Measurements from ENCODE around the gene ST7L. TPM values are rescaled to one million over a fixed set of nuclear protein-coding genes. Genes with fewer than 3 reads are reported as not detected.
"Not testable (repeated sequence)": the region's sequence is repeated elsewhere in the genome, so short reads cannot be mapped to it uniquely, and the experiment has no call there.

ST7L gene
- total RNA-seq, 2 donors from 2014 or later = 10.5 to 14.5 TPM

DNA sequence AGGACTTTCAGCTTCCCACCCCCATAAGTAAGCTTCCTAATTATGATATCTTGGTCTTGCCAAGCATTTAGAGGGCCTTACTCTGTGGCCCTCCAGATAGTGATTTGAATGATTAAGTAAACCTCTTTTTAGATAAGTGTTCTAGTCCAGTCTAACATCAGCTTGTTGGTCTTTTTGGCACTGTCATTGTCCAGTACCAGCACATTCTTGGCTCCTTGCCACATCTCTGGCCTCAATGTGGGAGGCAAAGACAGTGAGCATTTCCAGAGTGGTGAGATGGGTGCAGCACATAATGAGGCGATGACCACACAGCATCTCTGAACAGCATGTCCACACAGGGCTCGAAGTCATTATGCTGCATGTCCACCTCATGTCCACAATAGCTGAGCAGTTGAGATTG, 6.8 kb upstream of the ST7L start:
- Histone ChIP-seq H3K4me3 (no peak overlapping the region), H3K9me3 (no peaks in the 10 kb centered on the region), H3K36me3 (peaks cover 5% of the 10 kb centered on the region), H3K4me1 (peaks cover 0 to 48% of the 10 kb centered on the region in 2 donors), H3K27ac (no peak overlapping the region), H3K27me3 (no peaks in the 10 kb centered on the region)
- no peak for TF ChIP-seq CTCF (IDR thresholded peaks at IDR 0.05)
- DNase-seq (ENCODE audit: low spot score) = no peak

- not testable (repeated sequence) for H3K4me3 ChIP-seq; DNase-seq (ENCODE audit: low spot score); H3K9me3 ChIP-seq; H3K27ac ChIP-seq; H3K36me3 ChIP-seq; H3K27me3 ChIP-seq
- H3K4me1 ChIP-seq = peaks cover 0 to 53% of the 10 kb centered on the region in 2 donors
These were observed 5.6 kb upstream of the ST7L start for GRCh38 chr1:112624493-112624892.

DNA sequence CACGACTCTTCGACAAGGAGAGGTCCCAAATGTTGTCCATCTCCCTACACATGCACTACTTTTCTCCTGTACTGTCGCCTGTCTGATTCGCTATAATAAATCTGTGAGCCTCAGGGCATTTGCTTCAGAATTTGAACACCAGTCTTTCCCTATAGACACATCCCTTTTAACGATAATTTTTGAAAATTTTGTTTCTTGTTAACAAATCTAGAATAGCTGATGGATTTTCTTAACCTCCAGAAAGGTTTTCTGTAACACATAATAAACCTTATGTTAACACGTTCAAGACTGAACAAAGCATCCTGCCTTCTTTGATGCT, 1.4 kb upstream of the ST7L start:
- H3K27ac ChIP-seq = peak overlapping the region; percentile 99
- H3K36me3 ChIP-seq = peaks cover 7% of the 10 kb centered on the region
- H3K27me3 ChIP-seq = no peaks in the 10 kb centered on the region
- H3K9me3 ChIP-seq = no peaks in the 10 kb centered on the region
- H3K4me1 ChIP-seq = peaks cover 0 to 47% of the 10 kb centered on the region in 2 donors
- H3K4me3 ChIP-seq = peak overlapping the region; percentile 89 to 95
- no peak for TF ChIP-seq CTCF (IDR thresholded peaks at IDR 0.05)
- DNase-seq (ENCODE audit: low spot score) = no peak

DNA sequence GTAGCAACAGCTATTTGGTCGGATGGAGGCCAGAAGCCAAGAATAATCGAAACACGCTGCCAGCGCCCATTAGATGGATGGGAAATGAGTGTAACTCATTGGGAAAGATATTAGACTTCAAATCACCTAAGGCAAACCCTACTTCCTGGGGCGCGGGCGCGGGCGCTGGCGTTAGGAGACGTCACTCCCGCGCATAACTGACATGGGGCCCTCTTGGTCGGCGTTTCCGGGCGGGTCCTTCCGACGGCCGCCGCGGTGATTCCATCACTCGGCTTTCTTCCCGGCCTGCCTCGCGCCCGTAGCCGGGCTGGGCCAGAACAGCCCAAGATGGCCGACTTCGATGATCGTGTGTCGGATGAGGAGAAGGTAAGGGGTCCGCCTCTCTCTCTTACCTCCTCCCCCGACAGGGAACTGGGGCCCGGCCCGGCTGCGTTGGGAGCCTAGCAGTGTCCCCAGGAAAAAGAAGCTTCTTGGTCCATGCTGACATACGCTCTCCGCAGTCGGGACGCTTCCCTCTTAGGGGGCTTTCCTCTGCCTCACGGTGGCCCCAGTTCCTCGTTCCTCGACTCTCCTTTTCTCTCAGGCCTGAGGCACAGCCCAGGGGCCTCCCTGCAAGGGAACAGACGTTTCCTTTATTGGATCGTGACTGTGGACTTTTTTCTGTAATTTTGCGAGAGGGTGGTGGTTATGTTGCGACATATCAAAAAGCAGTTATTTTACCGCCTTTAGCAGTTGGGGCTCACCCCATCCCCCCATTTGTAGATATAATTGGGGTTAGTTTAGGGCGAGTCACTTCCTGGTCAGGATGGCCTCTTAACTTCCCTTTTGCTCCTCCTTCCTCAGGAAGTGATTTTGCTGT, 806 bp upstream of the ST7L start, which contains the start of gene CAPZA1:
CAPZA1 (plus strand) TSS at position 315 of the 859 bp plus-strand sequence; CDS start at position 328, 13 bp downstream.
- no peak for TF ChIP-seq CTCF (IDR thresholded peaks at IDR 0.05)
- H3K4me3 ChIP-seq = peak within 1 kb of the TSS; percentile 89 to 95
- DNase-seq (ENCODE audit: low spot score) = peak; percentile 94
- H3K27ac ChIP-seq = peak within 1 kb of the TSS; percentile 99
- no peaks in the 10 kb centered on the region for H3K9me3 ChIP-seq
- peaks cover 0 to 41% of the 10 kb centered on the region in 2 donors for H3K4me1 ChIP-seq
- no peaks in the 10 kb centered on the region for H3K27me3 ChIP-seq
- peaks cover 11% of the 10 kb centered on the region for H3K36me3 ChIP-seq

- Histone ChIP-seq H3K36me3 (peaks cover 23% of the 10 kb centered on the region), H3K9me3 (no peaks in the 10 kb centered on the region), H3K4me3 (peak overlapping the region; percentile 89 to 95), H3K27me3 (no peaks in the 10 kb centered on the region), H3K4me1 (peaks cover 0 to 38% of the 10 kb centered on the region in 2 donors), H3K27ac (peak overlapping the region; percentile 99)
- TF ChIP-seq CTCF (IDR thresholded peaks at IDR 0.05) = no peak
- no peak for DNase-seq (ENCODE audit: low spot score)
These were observed 724 bp downstream of the ST7L start for GRCh38 chr1:112618114-112618720.

GRCh38 chr1:112614460-112615065, 4.4 kb downstream of the ST7L start:
- TF ChIP-seq CTCF (IDR thresholded peaks at IDR 0.05) = peak in 1 of 2 donors; percentile 61
- no peaks in the 10 kb centered on the region for H3K27me3 ChIP-seq
- H3K4me3 ChIP-seq = no peak overlapping the region
- H3K4me1 ChIP-seq = peaks cover 0 to 14% of the 10 kb centered on the region in 2 donors
- no peaks in the 10 kb centered on the region for H3K9me3 ChIP-seq
- H3K27ac ChIP-seq = no peak overlapping the region
- no peak for DNase-seq (ENCODE audit: low spot score)
- peaks cover 46% of the 10 kb centered on the region for H3K36me3 ChIP-seq
